ENCODE data around the gene CTSV.
"Not testable (repeated sequence)": the region's sequence is repeated elsewhere in the genome, so short reads cannot be mapped to it uniquely, and the experiment has no call there.

The CTSV gene

DNA sequence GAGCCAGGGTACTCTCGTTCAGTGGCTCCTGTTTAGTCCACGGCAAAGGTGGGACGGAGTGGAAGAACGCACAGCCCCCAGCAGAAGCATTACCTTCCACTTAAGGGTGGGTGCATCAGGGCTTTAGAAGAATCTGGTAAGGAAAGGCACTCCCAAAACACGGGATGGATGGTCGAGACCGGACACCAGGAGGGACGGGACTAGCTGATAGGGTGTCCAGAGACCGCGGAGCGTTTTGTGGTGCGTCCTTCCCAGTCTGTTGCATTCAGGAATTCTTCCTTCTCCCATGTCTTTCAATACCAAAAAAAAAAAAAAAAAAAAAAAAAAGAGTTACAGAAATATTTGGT, 545 bp upstream of the CTSV start:
- DNase-seq: no peak

DNA sequence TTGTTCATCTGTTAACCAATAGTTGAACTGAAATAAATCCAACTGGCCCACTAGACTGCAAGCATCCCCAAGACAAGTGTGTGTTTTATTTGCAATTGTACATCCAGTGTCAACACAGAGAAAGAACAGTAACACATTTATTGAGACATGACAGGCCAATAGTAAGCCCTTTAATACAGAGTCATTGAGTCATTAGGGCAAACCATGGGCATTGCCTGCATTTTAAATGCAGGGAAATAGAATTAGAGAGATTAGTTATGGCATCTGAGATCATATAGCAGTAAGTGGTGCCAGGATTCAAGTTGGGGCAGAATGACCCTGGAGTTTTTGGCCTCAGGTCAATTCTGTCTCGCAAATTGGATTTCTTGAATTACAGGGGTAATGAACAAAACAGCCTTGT, 15.4 kb downstream of the CTSV start:
- DNase-seq: not testable (repeated sequence)

DNA sequence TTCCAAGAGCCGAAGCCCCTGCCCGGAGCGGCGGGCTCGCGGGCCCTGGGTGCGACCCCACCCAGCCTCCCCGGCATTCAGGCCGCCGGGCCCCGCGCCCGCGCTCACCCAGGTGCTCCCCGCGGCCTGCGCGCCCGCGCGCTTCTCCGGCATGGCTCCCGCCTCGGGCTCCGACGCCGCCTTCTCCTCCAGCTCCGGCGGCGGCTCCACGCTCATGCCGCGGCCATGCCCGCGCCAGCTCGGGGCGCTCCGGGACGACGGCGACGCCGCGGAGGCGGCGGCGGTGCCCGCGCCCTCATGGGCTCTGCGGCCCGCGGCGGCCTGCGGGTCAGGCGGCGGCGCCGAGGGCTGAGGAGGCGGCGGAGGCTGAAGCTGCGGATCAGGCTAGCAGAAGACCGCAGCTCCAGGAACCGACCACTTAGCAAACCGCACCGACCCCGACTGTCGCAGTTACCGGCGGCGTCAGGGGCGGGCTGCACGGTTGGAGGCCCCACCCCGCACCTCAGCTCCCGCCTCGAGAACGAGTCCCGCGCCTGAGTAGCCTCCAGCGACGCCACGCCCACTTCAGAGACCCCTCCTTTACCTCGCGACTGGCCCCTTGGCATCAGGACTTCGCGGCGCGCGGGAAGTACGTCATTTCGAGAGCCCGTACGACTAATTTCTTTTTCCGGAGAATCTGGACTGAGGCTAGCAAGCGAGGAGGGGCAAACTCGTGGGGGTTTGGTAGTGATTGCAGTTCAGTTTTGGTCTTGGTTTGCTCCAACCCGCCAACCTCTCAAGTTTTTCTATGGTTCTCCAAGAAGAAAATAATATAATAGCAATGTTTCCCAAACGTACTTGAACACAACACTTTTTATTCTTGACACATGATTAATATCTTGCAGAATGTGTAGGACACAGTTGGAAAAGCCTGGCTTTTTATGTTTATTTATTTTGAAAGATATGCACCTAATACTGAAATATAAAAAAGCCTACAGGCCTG, 25.5 kb downstream of the CTSV start:
- peak; percentile 84 for DNase-seq

DNA sequence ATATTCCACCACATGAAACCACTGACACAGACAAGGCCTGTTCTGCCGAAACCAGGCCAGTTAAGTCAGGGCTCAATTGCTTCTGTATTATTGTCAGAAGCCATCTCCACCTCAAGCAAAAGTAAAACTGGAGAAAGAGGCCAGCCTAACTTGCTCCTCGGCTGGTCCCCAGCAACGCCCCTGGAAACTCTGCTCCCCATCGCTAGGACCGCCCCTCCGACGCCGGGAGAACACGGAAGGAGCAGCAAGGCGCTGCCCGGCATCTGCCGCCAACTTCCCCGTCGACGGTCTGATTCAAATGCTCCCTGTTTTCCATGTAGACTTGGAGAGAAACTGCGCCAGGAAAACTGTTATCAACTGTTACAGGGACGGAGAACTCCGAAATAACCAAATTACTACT, 26.3 kb downstream of the CTSV start:
- DNase-seq: peak; percentile 37

DNA sequence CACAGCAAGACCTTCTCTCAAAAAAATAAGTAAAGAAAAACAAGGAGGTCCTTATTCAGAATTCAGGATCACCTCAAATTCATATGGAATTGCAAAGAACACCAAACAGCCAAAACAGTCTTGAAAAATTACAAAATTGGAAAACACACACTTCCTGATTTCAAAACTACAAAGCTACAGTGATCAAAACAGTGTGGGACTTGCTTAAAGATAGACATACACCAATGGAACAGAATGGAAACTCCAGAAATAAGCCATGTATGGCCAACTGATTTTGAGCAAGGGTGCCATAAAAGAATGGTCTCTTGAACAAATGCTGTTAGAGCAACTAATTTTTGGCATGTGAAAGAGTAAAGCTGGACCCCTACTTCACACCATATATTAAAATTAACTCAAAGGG, 36.7 kb downstream of the CTSV start:
- not testable (repeated sequence) for DNase-seq

DNA sequence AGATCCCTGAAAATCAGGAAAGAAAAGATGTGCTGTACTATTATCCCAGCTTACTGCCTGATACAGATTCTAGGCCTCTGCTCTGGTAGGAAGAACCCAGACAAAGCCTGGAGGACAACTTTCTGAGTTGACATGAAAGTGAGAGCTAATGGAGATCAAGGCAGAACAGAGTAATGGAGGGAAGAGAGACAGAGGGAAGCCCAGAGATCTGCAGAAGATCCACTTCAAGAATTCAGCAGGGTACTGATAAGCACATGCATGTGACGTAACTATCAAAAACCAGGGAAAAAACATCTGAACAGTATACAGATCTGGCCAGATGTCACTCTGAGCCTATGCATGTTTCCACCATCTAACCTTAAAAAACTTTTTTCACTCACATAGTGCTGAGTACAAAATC, 37.6 kb downstream of the CTSV start:
- not testable (repeated sequence) for DNase-seq

DNA sequence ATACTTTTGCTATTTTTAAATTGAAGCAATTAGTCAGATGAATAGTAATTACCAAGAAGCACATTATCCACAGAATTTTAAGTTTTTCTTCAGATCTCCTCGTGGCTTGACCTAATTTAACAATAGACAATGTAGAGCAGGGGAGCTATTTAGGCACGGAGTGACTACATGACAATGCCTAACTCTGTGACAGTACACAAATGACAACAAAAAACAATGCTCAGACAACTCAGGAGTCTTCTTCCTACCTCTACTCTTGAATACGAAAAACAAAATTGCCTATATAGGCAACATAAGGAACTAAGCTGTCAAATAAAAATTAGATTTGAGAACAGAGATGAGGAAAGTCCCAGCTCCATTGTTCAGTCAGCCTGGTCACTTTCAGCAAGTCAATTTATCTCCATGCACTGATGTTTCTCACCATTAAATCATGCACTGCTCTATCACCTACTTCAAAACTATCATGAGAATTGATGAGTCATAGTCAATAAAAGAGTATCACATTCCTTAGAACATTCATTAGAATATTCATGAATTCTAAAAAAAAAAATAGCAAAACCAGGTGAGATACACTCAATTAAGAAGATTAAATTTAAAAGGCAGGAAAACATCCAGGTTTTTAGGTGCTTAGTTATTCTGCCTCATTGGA, 38.7 kb downstream of the CTSV start:
- not testable (repeated sequence) for DNase-seq

DNA sequence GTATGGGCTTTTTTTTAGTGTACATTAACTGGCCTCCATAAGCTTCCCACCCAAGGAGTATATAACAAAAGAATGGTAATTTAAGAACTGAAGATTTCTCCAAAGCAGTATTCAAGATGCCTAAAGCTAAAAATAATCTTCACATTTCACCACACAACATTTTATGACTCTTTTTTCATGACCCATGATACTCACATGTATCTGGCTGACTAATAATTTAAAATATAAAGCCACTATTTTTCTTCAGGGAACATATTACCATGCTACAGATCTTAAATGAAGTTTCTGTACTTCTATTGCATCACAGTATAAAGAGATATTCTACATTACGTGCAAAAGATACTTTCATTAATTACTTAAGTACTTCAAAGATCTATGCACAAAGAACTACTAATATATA, 39.2 kb downstream of the CTSV start:
- DNase-seq: not testable (repeated sequence)

DNA sequence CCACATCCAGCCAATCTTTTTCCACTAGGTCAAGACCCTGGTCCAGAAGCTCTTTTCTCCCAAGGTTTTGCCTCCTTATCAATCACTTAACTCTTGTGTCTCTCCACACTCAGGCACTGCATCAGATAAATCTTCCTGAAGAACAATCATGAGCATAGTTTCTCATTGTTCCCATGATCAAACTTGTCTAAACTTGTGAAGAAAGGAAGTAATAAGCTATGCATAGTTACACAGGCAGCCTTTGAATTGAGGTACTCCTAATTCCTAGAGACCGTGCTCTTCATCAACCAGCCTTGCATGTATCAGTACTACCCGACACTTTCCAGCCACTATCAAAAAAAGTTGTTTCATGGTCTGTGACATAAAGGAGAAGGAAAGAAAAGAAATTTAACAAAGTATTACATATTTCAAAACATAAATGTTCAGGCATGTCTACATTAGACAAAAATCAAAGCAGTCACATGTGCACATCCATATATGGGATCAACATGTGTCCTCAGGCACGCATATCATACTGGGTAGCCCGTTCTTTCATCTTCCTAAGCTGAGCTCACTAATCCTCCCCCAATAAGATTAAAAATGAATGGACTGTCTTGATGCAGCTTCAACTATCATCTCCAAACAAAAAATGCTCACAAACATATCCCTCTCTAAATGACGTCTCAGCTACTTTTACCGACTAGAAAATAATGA, 41.8 kb downstream of the CTSV start:
- DNase-seq: not testable (repeated sequence)

DNA sequence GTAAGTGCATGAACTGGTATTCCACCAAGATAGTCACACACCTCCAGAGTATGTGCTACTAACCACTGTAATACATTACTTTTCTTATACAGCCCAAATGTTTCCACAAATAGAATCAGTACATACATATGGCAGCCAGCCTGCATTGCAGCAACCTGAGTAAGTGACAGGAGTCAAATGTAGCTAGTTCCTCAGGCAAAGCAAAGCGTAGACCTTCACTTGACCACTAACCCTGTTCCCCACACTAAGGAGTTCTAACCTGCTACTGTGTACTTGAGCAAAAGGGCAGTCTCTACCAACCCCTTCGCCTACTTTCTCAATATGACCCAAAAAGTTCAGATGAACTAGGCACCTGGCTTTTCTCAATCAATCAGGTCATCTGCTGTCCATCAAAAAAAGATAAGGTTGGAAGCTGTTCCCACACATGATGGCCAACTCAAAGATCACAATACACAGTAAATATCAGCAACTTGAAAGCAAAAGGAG, 44.4 kb downstream of the CTSV start:
- not testable (repeated sequence) for DNase-seq

DNA sequence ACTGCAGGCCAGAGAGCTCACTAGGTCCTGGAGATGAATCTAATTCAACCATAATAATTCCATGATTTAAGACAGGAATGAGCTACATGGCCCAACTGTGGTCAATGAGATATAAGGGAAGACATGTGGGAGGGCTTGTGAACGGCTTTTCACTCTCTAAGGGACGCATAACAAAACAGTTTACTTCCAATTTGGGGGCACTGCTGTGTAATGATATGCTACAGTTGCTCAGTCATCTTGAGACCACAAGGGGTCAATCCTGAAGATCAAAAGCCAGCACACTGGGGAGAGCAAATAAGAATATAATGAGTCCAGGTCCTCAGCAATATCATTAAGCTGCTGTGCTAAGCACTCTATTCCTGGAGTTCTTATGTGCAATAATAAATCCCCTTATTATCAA, 46.6 kb downstream of the CTSV start:
- DNase-seq: not testable (repeated sequence)

DNA sequence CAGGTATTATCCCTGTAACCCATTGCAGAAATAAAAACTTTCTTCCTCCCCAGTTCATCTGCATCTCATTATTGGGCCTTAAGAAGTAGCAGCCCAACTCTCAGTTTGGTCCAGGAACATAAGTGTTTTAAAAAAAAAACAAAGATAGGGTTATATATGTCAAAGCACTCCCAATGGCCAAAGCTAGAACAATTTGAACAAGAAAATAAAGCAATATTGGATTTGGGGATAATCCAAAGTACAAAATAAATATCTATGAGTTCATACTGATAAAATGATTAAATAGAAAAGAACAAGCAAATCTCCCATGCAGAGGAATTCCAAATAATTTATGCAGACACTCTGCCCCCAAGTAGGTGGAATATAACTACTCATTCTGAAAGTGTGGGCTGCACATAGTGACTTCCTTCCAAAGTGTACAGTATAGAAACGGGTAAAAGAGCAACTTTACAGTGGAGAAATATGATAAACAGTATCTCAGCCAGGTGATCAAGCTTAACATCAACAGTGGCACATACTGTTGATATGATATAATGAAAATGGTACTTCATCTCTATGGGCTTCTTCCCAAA, 49.1 kb downstream of the CTSV start:
- DNase-seq: not testable (repeated sequence)

DNA sequence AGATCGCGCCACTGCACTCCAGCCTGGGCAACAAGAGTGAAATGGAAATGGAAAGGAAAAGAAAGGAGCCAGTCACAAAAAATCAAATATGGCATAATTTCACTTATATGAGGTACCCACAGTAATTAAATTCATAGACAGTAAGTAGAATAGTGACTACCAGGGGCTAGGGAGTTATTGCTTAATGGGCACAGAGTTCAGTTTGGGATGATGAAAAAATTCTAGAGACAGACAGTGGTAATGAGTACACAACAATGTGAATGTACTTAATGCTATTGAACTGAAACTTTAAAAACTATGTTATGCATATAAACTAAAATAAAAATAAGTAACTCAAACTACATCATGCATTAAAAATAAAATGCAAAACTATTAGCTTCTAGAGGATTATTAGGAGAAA, 54.1 kb downstream of the CTSV start:
- not testable (repeated sequence) for DNase-seq

DNA sequence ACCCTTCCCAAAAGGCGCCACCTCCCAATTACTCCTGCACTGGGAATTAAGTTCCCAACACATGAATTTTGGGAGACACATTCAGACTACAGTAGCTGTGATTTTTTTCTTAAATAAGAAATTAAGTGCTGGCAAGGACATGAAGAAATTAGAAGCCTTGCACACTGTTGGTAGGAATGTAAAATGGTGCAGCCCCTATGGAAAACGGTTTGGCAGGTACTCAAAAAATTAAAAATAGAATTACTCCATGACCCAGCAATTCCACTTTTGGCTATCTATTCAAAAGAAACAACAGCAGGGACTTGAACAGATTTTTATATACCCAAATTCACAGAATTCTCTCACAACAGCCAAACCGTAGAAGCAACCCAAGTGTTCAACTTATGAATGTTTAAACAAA, 54.8 kb downstream of the CTSV start:
- DNase-seq: not testable (repeated sequence)

DNA sequence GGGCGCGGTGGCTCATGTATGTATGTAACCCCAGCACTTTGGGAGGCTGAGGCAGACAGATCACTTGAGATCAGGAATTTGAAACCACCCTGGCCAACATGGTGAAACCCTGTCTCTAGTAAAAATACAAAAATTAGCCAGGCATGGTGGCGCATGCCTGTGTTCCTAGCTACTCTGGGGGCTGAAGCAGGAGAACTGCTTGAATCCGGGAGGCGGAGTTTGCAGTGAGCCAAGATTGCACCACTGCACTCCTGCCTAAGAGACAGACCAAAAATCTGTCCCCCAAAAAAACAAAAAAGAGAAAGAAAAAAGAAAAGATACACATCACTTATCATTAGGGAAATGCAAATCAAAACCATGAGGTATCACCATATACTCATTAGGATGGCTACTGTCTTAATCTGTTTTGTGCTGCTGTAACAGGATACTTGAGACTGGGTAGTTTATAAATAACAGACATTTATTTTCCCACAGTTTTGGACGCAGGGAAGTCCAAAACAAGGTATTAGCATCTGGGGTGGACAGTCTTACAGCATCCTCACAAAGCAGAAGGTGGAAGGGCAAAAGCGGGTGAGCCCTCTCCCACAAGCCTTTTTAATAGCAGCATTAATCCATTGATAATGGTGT, 55.3 kb downstream of the CTSV start:
- DNase-seq: not testable (repeated sequence)
